NCI-H187 treated with DMSO at 0.1 percent for 48 hours (cell line): ENCODE measurements around the gene NMT2.
"Not testable (repeated sequence)": the region's sequence is repeated elsewhere in the genome, so short reads cannot be mapped to it uniquely, and the experiment has no call there.

ENCODE experiments used
- DNase-seq: peaks from one replicate; lab custom pipeline; 2025; lab: John Stamatoyannopoulos, UW

The NMT2 gene

DNA sequence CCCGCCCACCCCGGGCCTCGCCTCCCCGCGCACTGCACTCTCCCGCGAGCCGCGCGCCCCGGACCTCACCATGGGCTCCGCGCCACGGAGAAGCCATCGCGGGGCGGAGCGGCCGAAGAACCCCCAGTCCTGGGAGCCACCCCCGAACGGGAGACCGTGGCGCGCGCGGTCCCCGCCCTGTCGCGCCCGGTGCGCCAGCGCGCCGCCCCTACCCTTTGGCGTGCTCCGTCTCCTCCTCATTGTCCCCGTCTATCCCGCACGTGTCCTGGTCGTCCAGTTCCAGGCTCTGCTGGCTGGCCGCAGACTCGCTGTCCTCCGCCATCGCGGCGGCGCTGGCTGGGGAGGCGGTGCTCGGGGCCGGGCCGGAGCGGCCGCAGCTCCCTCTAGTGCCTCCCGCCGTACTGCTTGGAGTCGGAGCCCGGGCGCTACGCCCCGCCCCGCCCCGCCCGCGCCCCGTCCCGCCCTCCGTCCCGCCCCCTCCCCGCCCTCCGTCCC is at the start of gene NMT2:
NMT2 (minus strand) TSS at position 403 of the 495 bp plus-strand sequence; CDS start at position 322, 81 bp downstream.
- DNase-seq: no peak

GRCh38 chr10:15216700-15217099 is 48.2 kb upstream of the NMT2 start:
- DNase-seq: no peak

- no peak for DNase-seq
These were observed 45.7 kb upstream of the NMT2 start for GRCh38 chr10:15214237-15214636.

- DNase-seq: no peak
These were observed 45.0 kb upstream of the NMT2 start for GRCh38 chr10:15213461-15213861.

- no peak for DNase-seq
These were observed 43.0 kb upstream of the NMT2 start for GRCh38 chr10:15211464-15211979.

- no peak for DNase-seq
These were observed 42.0 kb upstream of the NMT2 start for GRCh38 chr10:15210521-15210920.

DNA sequence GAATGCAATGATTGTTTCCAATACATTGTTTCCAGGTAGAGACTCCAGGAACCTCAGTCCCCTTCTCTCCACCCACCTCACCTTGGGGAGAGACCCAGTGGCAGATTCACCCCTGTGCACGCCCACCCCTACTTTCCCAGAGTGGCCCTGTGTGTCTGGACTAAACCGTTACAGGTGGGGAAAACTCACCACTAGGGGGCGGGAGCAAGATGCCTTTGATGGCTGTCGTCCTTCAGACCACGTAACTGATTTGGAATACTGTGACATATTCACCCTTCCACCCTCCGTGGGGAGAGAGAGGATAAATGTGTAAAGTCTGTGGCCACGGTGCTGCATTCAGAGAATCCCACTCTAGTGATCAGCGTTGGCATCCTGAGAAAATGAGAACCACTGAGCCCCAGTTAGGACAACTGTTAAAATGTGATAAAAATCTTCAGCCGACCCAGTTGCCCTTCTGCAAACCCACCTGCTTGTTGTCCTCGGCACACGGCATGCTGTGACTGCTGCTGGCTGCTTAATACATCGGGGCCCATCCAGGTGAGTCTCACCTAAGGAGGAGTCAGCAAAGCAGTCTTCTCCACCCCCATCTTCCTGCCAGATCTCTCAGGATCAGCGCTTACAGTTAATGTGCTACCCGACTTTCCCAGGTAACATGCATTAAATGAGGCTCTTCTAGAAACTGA is 41.5 kb upstream of the NMT2 start:
- DNase-seq: peak; percentile 0

DNA sequence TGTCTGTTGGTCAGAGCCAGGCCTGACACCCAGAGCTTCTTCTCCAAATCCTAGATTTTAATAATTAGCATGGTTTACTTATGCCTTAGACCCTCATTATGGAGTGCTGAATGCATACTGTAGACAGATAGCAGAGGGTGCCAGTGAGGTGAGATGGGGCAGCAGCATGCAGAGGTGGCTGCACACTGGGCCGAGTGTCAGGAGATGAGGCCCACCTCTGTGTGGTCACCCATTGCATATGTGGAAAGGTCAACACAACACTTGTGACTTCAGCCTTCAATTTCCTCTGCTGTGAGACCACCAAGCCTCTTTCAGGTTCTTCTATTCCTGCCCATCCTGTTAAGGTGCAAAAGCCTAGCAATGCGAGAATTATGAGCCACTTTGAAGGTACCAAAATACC is 39.7 kb upstream of the NMT2 start:
- no peak for DNase-seq

- DNase-seq: not testable (repeated sequence)
These were observed 38.9 kb upstream of the NMT2 start for GRCh38 chr10:15207410-15207809.

DNA sequence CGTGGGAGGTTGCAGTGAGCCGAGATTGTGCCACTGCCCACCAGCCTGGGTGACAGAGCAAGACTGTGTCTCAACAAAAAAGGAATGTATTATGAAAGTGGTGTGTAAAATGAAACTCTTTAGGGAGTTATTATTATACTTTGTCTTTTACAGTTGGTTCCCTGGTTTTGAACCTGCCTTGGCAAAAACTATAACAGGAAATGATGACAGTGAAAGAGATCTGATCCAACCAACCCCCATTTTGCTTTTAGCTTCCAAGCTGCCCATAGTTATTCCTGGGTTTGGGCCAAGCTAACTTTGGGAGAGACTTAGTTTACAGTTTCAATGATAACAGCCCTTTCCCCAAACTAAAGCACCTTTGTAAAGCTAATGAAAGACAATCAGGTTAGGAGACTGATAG is 34.1 kb upstream of the NMT2 start:
- DNase-seq: no peak

GRCh38 chr10:15202301-15202621 is 33.8 kb upstream of the NMT2 start:
- not testable (repeated sequence) for DNase-seq

- no peak for DNase-seq
These were observed 33.3 kb upstream of the NMT2 start for GRCh38 chr10:15201589-15202300.

DNA sequence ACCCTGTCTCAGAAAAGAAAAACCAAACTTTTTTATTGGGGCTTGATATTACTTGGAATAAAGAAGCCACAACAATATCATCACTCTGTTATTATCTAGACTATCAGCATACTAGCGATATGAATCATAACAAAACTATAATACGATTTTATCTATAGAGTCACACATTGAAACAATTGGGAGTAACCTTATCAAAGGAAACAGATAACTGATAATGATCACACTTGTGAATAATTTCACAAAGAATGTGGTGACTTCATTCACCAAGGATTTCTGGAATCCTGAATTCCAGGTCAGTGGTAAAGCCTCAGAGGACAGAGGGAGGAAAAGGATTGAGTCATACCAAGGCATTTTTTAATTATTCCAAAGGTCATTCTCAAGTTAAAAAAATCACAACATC is 32.1 kb upstream of the NMT2 start:
- no peak for DNase-seq

GRCh38 chr10:15197911-15198310 is 29.4 kb upstream of the NMT2 start:
- no peak for DNase-seq

DNA sequence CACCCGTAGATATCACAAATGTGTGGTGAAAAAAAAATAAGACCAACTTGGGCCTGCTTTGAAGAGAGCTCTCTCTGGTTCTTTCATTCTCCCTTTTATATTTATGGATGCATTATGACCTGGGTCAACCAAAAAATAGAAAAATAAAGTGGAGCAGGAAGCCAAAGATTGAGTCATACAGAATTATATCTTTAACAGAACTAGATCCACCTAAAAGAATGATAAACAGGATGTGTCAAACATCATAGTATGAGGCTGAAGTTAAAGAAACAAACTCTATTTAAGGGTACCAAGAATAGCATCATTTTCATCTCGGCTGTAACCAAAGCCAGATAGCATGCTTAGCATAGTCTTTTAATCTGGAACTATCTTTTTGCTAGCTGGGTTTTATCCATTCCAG is 28.8 kb upstream of the NMT2 start:
- DNase-seq: no peak

- no peak for DNase-seq
These were observed 27.7 kb upstream of the NMT2 start for GRCh38 chr10:15196021-15196834.

DNA sequence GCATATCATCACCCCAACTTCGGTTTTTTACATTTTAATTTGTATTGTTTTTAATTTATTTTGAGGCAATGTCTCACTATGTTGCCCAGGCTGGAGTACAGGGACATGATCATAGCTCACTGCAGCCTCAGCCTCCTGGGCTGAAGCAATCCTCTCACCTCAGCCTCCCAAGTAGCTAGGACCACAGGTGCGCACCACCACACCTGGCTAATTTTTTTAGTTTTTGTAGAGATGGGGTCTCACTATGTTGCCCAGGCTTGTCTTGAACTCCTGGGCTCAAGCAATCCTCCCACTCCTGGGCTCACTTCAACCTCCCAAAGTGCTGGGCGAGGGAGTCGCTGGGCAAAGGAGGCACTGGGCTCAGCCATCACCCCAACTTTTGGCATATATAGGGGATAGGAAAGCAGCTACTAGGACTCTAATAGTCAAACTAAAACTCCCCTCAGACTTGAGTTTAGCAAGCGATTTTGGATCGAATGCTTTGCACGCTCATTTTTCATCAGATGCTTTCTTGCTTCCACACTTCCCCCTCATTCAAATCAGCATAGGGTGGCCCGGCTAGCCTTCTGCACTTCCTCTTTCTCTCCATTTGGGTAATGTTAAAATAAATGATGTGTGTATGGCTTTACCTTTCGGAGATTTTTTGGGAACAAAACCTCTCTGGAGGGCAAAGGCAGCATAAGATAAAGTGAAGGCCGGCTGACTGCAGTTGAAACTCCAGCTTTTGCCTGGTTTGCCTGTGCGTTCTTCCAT is 20.8 kb upstream of the NMT2 start:
- no peak for DNase-seq

- DNase-seq: no peak
These were observed 20.1 kb upstream of the NMT2 start for GRCh38 chr10:15188603-15189002.

GRCh38 chr10:15183689-15184481 is 15.4 kb upstream of the NMT2 start:
- DNase-seq: no peak

DNA sequence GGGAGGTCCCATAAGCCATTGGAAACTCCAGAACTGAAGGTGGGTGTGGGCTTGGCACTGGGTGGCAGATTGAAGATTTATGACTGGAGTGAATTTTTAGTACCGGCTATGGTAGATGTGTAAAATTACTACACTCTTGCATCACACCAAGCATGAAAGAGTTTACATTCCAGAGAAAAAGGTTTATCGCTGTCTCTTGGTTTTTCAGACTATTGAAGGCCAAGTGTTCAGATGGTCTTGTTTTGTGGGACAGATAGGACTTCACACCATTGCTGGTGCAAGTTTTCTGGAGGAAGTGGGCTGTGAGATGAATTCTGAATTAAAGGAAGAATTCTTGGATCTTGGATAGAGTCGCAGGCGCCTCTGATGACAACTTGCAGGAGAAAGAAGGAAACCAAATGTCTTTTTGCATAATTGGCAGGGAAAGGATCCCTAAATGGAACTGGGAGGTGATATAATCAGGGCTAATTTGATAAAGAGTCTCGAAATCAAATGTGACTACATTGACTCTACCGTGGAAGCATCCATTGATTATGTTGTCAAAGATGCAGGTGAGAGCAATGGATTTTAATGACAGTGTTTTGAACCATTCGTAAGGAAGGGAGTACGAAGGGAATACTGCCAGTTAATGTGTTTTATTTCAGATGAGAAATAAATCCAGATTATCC is 14.2 kb upstream of the NMT2 start:
- no peak for DNase-seq
